ENCODE data around the gene PDE6C.

Gene PDE6C

GRCh38 chr10:93599335-93599734 lies 13.0 kb upstream of the PDE6C start:
- Histone ChIP-seq H3K4me1 (ENCODE audit: control insufficient read depth in 1 of 2, insufficient read depth in 1 of 2, low read depth in 1 of 2, low read length in 1 of 2) (peaks cover 0 to 5% of the 10 kb centered on the region in 2 experiments), H3K27ac (no peak overlapping the region), H3K4me3 (ENCODE audit: low read depth in 1 of 2, low read length in 1 of 2) (no peak overlapping the region), H3K9me3 (no peaks in the 10 kb centered on the region), H3K36me3 (no peaks in the 10 kb centered on the region), H3K27me3 (peaks cover 64% of the 10 kb centered on the region)
- no peak for TF ChIP-seq CTCF (IDR thresholded peaks at IDR 0.05)

- Histone ChIP-seq H3K27ac (no peak overlapping the region), H3K27me3 (peaks cover 68% of the 10 kb centered on the region), H3K36me3 (no peaks in the 10 kb centered on the region), H3K4me1 (ENCODE audit: control insufficient read depth in 1 of 2, insufficient read depth in 1 of 2, low read depth in 1 of 2, low read length in 1 of 2) (peaks cover 0 to 5% of the 10 kb centered on the region in 2 experiments), H3K4me3 (ENCODE audit: low read depth in 1 of 2, low read length in 1 of 2) (no peak overlapping the region), H3K9me3 (no peaks in the 10 kb centered on the region)
- no peak for TF ChIP-seq CTCF (IDR thresholded peaks at IDR 0.05)
Measured at GRCh38 chr10:93599778-93600177, 12.6 kb upstream of the PDE6C start.

DNA sequence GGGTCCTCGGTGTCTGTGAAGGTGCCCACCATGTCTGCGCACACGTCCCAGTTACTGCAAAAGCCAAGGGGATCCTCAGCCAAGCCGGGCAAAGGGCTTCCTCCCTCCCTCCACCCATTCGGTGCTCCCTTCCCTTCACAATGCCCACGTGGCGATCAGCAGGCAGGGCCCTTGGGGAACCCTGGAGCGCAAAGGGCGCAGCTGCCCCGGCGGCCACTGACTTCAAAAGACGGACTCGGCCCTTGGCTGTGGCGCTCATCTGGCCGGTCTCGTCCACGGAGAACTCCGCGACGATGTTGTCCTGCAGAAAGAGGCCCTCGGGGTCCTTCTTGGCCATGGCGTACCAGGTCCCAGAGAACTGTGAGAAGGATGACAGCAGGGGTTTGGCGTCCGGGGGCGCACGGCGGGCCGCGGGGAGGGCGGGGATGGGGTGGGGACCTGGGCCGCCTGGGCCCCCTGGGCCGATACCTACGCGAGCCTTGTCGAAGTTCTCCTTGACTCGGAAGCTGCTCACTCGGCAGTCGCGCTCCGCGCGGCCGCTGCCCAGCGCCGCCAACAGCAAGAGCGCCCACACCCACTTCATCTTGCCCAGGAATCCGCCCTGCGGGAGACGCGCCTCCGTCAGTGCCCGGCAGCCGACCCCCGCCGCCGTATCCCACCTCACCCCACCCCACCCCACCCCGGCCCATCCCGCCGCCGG lies 11.7 kb upstream of the PDE6C start:
- Histone ChIP-seq H3K9me3 (no peaks in the 10 kb centered on the region), H3K36me3 (no peaks in the 10 kb centered on the region), H3K27me3 (peaks cover 77% of the 10 kb centered on the region), H3K27ac (no peak overlapping the region), H3K4me3 (ENCODE audit: low read depth in 1 of 2, low read length in 1 of 2) (no peak overlapping the region), H3K4me1 (ENCODE audit: control insufficient read depth in 1 of 2, insufficient read depth in 1 of 2, low read depth in 1 of 2, low read length in 1 of 2) (peaks cover 0 to 5% of the 10 kb centered on the region in 2 experiments)
- TF ChIP-seq CTCF (IDR thresholded peaks at IDR 0.05), result no peak

DNA sequence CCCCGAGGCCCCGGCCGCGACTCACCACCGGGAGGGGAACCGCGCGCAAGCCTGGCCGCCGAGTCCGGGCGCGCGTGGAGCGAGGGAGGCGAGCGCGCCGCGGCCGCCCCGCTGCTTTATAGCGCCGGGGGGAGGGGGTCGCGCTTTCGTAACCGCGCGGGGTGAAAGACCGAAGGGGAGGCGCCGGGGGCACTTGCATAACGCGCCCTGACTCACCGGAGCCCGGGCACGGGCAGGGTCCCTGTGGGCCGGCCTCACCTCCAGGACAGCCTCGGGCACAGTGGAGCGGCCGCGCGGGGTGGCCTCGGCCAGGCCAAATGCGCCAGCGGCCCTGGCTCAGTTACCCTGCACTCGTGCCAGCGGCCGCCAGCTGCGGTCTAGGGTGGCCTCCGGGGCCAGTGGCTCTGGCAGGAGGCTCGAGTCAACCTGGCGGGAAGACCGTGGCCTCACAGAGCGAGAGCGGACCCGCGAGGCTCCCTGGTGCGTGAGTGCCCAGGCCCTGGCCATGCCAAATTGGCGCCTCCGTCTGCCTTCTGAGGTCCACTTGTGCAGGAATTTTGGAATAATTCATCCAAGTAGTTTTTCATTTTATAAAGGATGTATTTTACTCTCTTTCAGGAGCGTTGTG lies 11.1 kb upstream of the PDE6C start, which contains the start of gene RBP4:
TSS of gene RBP4 (minus strand) at position 90 of the 628 bp plus-strand sequence. CDS start 207 bp downstream, outside the sequence.
- no peak within 1 kb of the TSS for H3K27ac ChIP-seq

DNA sequence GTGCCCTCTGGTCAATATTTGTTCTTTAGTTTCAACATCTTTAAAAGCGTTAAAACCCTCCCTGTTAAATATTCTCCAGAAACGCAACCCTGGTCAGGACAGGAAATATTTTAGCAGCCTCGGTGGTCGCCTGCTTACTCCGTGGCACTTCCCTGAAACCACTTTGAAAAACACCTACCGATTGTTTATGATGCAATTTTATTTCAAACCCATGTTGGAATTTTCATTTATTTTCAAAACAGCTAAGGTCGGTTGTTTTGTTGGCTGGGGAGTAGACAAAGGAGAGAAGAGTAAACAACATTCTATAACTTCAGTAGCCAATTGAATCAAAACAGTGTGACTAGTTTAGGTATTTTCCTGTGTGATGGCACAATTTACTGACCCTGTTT lies 10.6 kb upstream of the PDE6C start:
- Histone ChIP-seq H3K9me3 (no peaks in the 10 kb centered on the region), H3K4me3 (ENCODE audit: low read depth in 1 of 2, low read length in 1 of 2) (no peak overlapping the region), H3K27ac (no peak overlapping the region), H3K27me3 (peaks cover 88% of the 10 kb centered on the region), H3K36me3 (no peaks in the 10 kb centered on the region), H3K4me1 (ENCODE audit: control insufficient read depth in 1 of 2, insufficient read depth in 1 of 2, low read depth in 1 of 2, low read length in 1 of 2) (peaks cover 0 to 5% of the 10 kb centered on the region in 2 experiments)
- TF ChIP-seq CTCF (IDR thresholded peaks at IDR 0.05), result no peak

More for the DNA sequence above, 11.1 kb upstream of the PDE6C start, which contains the start of gene RBP4:
- peaks cover 83% of the 10 kb centered on the region for H3K27me3 ChIP-seq
- H3K4me3 ChIP-seq (ENCODE audit: low read depth in 1 of 2, low read length in 1 of 2), result no peak within 1 kb of the TSS
- H3K4me1 ChIP-seq (ENCODE audit: control insufficient read depth in 1 of 2, insufficient read depth in 1 of 2, low read depth in 1 of 2, low read length in 1 of 2), result peaks cover 0 to 5% of the 10 kb centered on the region in 2 experiments
- no peaks in the 10 kb centered on the region for H3K36me3 ChIP-seq
- no peak for TF ChIP-seq CTCF (IDR thresholded peaks at IDR 0.05)
- H3K9me3 ChIP-seq, result no peaks in the 10 kb centered on the region

Data from neutrophil (primary cell).